GM19240 (cell line): ENCODE data around the gene FOXRED2.
"Not testable (repeated sequence)": the region's sequence is repeated elsewhere in the genome, so short reads cannot be mapped to it uniquely, and the experiment has no call there.

Experiments
- DNase-seq: peaks from one replicate; pipeline ENCODE4 v3.0.0; 2011; ENCODE audit warnings: low spot score; ENCODE audit not compliant: insufficient read length

FOXRED2 gene

DNA sequence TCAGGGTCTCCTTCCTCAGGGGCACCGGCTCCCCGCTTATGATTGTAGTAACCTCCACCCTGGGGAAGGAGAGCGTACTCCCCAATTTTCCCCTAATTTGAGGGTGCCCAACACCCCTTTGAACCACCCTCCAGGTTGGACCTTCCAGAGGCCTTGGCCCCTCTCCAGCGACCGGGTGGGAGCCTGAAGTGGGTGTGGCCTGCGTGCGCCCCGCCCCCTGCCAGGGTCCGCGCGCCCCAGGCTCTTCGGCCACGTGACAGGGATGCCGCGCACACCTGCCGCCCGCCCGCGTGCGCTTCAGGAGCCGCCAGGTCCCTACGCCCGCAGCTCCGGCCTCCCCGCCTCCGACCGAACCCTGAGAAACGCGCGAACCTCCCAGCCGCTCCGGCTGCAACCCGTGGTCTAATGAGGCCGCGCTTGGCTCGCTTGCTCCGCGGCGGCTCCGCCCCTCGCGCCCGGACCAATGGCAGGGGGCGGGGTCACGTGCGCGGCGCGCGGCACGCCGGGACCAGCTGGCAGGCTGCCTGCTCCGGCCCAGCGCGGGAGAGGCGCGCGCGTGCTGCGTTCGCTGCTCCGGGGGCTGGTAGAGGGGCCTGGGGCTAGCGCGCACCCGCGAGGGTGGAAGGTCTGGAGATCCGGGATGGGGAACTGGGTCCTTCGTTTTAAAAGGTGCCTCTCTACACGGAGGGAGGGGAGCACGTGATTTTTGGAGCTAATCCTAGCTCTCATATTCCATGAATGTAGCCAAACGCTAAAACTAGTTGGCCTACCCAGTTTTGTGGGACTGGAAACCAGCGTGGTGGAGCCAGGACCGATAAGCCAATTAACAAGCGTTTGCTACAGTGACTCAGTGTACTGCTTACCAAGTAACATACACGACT, at the start of gene FOXRED2:
TSS of gene FOXRED2 (minus strand) at position 404 of the 881 bp plus-strand sequence. CDS start 618 bp downstream, outside the sequence.
- peak; percentile 94 for DNase-seq

DNA sequence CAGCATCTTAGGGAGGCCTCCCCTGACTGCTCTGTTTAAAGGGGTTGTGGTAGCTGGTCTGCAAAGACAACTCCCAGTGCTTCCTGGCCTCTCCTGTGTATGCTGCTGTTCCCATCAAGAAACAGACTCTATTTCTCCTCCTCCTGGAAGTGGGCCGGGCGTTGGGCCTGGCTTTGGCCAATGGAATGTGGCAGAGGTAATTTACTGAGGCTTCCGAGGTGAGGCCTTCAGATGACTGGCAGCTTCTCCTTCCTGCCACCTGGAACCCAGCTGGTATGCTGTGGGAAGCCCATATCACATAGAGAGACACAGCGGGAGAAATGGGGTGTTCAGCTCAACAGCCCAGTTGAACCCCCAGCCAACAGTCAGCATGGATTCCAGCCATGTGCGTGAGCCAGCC, 47.3 kb upstream of the FOXRED2 start:
- DNase-seq, result no peak

- DNase-seq, result no peak
Measured at GRCh38 chr22:36552289-36552688, 45.4 kb upstream of the FOXRED2 start.

DNA sequence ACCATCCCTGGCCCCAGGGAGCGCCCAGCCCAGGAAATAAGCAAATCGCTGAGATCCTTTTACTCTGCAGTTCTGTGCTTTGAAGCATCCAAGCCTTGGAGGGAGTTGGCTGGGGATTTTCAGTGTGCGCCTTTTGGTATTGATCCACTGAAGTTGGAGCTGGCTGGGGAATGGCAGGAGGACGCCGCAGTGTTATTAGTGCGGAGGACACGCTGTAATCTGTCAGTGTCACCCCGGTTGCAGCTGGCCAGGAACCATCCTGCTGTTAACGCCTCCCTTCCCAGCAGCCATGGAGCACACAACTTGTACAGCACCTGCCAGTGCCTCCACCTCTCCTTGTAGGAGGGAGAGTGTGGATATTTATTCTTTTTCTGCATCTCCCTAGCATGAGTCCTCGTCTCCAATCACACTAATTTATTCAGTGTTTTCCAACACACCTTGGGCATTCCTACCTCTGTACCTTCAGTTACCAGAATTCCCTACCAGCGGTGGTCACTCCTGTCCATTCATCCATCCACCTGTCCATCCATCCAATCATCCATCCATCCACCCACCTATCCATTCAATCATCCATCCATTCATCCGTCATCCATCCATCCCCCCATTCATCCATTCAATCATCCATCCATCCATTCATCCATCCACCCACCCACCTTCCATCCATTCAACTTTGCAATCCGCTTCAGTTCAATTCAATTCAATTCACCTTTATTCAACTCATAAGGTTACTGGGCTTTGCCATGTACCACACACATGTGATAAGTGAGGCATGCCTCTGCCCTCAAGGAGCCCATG, 44.1 kb upstream of the FOXRED2 start:
- DNase-seq, result no peak

GRCh38 chr22:36549033-36549432, 42.2 kb upstream of the FOXRED2 start:
- DNase-seq, result no peak

DNA sequence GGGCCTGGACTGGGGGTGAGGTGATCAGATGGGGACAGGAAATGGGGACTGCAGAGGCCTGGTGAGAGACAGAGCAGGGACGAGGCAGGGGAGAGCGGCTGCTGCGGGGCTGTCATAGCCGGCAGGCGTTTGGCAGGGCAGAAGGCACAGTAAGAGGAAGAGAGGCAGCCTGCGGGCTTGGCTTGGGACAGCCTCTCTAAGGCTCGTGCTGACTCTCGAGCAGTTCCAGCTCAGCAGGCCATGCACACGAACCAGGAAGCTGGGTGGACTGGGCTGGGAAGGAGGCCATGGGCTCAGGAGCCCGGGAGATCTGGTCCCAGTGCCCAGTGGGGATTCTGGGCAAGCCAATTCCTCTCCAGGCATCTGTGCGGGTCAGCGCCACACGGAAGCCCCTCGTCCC, 41.8 kb upstream of the FOXRED2 start:
- no peak for DNase-seq

DNA sequence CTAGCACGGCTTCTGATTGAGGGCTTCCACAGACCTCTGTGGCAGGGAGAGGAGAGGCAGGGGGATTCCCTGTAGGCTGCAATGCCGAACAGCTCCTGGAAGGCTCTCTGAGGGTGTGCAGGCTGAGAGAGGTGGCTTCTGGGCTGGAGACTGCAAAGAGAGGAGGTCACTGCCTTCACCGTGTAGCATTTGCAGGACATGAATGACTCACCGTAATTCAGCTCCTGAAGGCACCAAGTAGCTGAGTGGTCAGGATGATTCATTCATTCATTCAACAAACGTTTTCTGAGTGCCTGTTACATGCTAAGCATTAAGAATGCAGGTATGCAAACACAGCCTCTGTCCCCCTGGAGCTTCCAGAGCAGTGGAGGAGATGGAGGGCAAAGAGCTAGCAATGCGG, 40.1 kb upstream of the FOXRED2 start:
- DNase-seq, result no peak

DNA sequence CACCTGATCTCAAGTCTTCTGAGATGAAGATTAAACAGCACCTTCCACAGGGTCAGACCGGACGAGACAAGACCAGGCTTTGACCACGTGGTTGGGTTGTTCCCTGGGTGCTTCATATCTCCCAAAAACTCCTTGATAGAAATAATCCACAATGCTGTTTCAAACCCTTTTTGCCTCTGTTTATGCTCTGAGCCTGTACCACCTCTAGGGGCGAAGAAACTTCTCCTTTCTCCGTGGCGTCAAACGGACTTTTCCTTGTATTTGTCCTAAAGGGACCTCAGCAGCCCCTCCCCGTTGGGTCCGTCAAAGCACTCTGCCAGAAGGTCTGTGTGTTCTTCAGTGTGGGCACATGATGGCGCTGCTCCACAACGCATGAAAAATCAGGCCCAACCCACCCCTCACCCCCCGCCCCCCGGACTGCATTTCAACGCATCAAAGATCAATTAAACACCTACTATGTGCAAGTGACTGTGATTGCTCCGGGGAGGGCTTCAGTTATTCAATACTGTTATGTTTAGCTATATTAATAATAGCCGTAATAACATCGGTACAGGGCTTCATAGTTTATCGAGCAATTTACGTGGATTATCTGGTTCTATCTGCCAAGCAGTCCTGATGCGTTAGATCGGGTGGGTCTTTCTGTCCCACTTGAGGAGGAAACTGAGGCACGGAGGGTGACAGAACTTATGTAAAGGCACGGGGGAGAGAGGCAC, 39.4 kb upstream of the FOXRED2 start:
- peak; percentile 19 for DNase-seq

GRCh38 chr22:36544107-36544620, 37.3 kb upstream of the FOXRED2 start:
- no peak for DNase-seq

GRCh38 chr22:36541831-36542411, 35.1 kb upstream of the FOXRED2 start:
- no peak for DNase-seq

GRCh38 chr22:36540867-36541642, 34.2 kb upstream of the FOXRED2 start:
- DNase-seq, result no peak

DNA sequence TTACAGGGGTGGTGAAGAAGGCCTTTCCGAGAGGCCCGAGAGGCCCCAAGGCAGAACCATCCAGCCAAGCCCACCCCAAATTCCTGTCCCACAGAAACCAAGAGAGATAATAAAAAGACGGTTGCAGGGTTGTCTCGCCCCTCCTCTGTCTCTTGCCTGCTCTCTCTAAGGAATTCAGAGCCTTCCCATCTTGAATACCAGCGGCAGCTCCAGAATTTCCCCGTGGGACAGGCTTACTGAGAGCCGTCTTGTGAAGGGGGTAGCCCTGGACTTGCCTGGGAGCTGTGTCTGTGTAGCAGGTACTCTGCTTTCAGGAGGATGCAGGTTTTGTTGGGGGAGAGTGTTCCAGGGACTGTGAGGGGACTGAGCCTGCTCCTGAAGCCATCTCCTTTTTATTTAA, 31.7 kb upstream of the FOXRED2 start:
- no peak for DNase-seq

DNA sequence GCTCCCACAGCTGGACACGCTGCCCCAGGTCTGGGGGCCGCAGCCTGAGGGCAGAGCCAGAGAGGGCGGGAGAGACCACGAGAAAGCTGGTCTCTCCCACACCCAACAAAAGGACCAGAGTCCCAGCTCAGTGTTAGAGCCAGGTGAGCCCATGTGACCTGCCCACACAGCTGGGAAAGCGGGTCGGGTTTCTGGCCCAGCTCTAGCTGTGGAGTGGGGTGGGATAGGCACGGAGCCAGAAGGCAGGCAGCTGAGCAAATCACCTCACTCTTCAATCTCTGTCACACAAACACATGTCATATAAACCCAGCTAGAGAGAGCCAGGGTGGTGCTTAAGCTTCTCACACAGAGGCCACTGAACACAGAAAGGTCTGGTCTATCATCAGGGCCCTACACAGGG, 29.9 kb upstream of the FOXRED2 start:
- no peak for DNase-seq

GRCh38 chr22:36533320-36533719, 26.5 kb upstream of the FOXRED2 start:
- DNase-seq, result not testable (repeated sequence)

DNA sequence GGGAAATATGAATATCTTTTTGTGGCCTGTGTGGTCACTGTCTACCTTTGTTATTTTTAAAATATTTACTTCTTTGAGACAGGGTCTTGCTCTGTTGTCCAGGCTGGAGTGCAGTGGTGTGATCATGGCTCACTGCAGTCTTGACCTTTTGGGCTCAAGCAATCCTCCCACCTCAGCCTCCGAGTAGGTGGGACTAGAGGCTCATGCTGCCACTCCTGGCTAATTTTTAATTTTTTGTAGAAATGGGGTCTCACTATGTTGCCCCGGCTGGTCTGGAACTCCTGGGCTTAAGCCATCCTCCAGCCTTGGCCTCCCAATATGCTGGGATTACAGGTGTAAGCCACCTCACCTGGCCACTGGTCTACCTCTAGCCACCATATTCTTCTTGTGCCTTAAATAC, 25.6 kb upstream of the FOXRED2 start:
- DNase-seq, result no peak

GRCh38 chr22:36528795-36529751, 22.2 kb upstream of the FOXRED2 start, which contains the start of gene EIF3D:
EIF3D (minus strand) TSS chr22:36529166; CDS start chr22:36526121, 3,045 bp downstream.
- peak; percentile 81 for DNase-seq

GRCh38 chr22:36528341-36528740, 21.5 kb upstream of the FOXRED2 start:
- no peak for DNase-seq

- no peak for DNase-seq
Measured at GRCh38 chr22:36522662-36523061, 15.8 kb upstream of the FOXRED2 start.

DNA sequence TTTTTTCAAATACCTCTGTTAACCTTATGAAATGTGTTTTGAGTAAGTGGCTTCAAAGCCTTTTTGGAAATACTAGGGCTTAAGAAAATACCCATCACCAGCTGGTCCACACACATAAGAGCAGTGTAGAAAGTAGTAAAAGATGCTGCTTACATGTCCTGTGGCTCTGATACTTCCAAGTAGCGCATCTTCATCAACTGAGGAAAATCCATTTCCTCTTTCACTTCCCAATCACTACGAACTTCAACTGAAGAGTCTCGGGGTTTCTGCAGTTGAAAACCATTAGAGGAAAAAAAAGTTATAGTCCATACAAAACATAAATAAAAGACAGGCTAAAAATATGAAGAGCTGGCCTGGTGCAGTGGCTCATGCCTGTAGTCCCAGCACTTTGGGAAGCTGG, 13.6 kb upstream of the FOXRED2 start:
- DNase-seq, result no peak
